Measurements from ENCODE around the gene MUC20. TPM values are rescaled to one million over a fixed set of nuclear protein-coding genes. Genes with fewer than 3 reads are reported as not detected.

The MUC20 gene
- total RNA-seq, 1 experiment from 2014 or later: 176 TPM

- no peaks in the 10 kb centered on the region for H3K79me2 ChIP-seq (ENCODE audit: low read depth)
- intact Hi-C loops (cut with micrococcal nuclease; ENCODE audit: unreplicated experiment): no loop called here
- no peak overlapping the region for H3K4me2 ChIP-seq
- peaks cover 8% of the 10 kb centered on the region; the same call in 1 of the 2 replicates for H3F3A ChIP-seq (ENCODE audit: insufficient read depth, low read depth)
- no peak for TF ChIP-seq CTCF (conservative IDR thresholded peaks at IDR 0.05)
- TF ChIP-seq EZH2 (IDR thresholded peaks at IDR 0.05; ENCODE audit: low read depth): no peak
- no peaks in the 10 kb centered on the region for H3K9me3 ChIP-seq (ENCODE audit: insufficient read depth, low read depth)
- no peaks in the 10 kb centered on the region for H4K20me1 ChIP-seq (ENCODE audit: insufficient read depth)
- H3K27ac ChIP-seq: no peak overlapping the region
- no peaks in the 10 kb centered on the region for H3K27me3 ChIP-seq (ENCODE audit: insufficient read depth, low read depth)
- H3K4me3 ChIP-seq: no peak overlapping the region
- CTCF ChIA-PET: no interaction called here
- H3K4me1 ChIP-seq (replicated peaks; ENCODE audit: insufficient read depth): peaks cover 9% of the 10 kb centered on the region
- no peaks in the 10 kb centered on the region for H3K9me2 ChIP-seq (ENCODE audit: insufficient read depth)
- no peaks in the 10 kb centered on the region for H3K36me3 ChIP-seq (ENCODE audit: low read depth)
- BruUV-seq (replicated peaks): no TSS peak
- no peak overlapping the region for H2AFZ ChIP-seq
- POLR2A ChIA-PET (ENCODE audit: unreplicated experiment): interaction anchor here (0.7 kb wide), 1 partner anchor 9 kb away, joined by 4 read pairs; no protein-coding TSS in a partner anchor
- DNase-seq: no peak
Measured at GRCh38 chr3:195757438-195757770, 36.6 kb downstream of the MUC20 start.

- TF ChIP-seq CTCF (conservative IDR thresholded peaks at IDR 0.05) (no peak), EZH2 (IDR thresholded peaks at IDR 0.05; ENCODE audit: low read depth) (no peak)
- no TSS peak for BruUV-seq (replicated peaks)
- Histone ChIP-seq H3K27me3 (ENCODE audit: insufficient read depth, low read depth) (no peaks in the 10 kb centered on the region), H3K27ac (no peak overlapping the region), H3F3A (ENCODE audit: insufficient read depth, low read depth) (peaks cover 4% of the 10 kb centered on the region; the same call in 1 of the 2 replicates), H4K20me1 (ENCODE audit: insufficient read depth) (no peaks in the 10 kb centered on the region), H3K4me1 (replicated peaks; ENCODE audit: insufficient read depth) (peaks cover 5% of the 10 kb centered on the region), H3K9me2 (ENCODE audit: insufficient read depth) (no peaks in the 10 kb centered on the region), H3K4me2 (no peak overlapping the region), H3K4me3 (no peak overlapping the region), H3K36me3 (ENCODE audit: low read depth) (no peaks in the 10 kb centered on the region), H3K9me3 (ENCODE audit: insufficient read depth, low read depth) (no peaks in the 10 kb centered on the region), H2AFZ (no peak overlapping the region), H3K79me2 (ENCODE audit: low read depth) (no peaks in the 10 kb centered on the region)
- POLR2A ChIA-PET (ENCODE audit: unreplicated experiment): no interaction called here
- CTCF ChIA-PET: no interaction called here
- no peak for DNase-seq
- intact Hi-C loops (cut with micrococcal nuclease; ENCODE audit: unreplicated experiment): no loop called here
Measured at GRCh38 chr3:195757827-195758226, 37.0 kb downstream of the MUC20 start.

GRCh38 chr3:195758721-195759353 lies 38.1 kb downstream of the MUC20 start:
- no peak overlapping the region for H3K4me2 ChIP-seq
- intact Hi-C loops (cut with micrococcal nuclease; ENCODE audit: unreplicated experiment): no loop called here
- CTCF ChIA-PET: no interaction called here
- no peaks in the 10 kb centered on the region for H3K79me2 ChIP-seq (ENCODE audit: low read depth)
- H3K9me3 ChIP-seq (ENCODE audit: insufficient read depth, low read depth): no peaks in the 10 kb centered on the region
- POLR2A ChIA-PET (ENCODE audit: unreplicated experiment): no interaction called here
- BruUV-seq (replicated peaks): no TSS peak
- H4K20me1 ChIP-seq (ENCODE audit: insufficient read depth): no peaks in the 10 kb centered on the region
- H3K36me3 ChIP-seq (ENCODE audit: low read depth): no peaks in the 10 kb centered on the region
- no peaks in the 10 kb centered on the region for H3K9me2 ChIP-seq (ENCODE audit: insufficient read depth)
- H3K4me3 ChIP-seq: no peak overlapping the region
- DNase-seq: no peak
- H3K4me1 ChIP-seq (replicated peaks; ENCODE audit: insufficient read depth): no peaks in the 10 kb centered on the region
- H3K27ac ChIP-seq: no peak overlapping the region
- no peak overlapping the region for H2AFZ ChIP-seq
- no peak for TF ChIP-seq EZH2 (IDR thresholded peaks at IDR 0.05; ENCODE audit: low read depth)
- TF ChIP-seq CTCF (conservative IDR thresholded peaks at IDR 0.05): no peak
- no peaks in the 10 kb centered on the region for H3K27me3 ChIP-seq (ENCODE audit: insufficient read depth, low read depth)
- no peaks in the 10 kb centered on the region; the same call in 1 of the 2 replicates for H3F3A ChIP-seq (ENCODE audit: insufficient read depth, low read depth)
